Neural crest cell (in vitro differentiated cells): Measurements from ENCODE around the gene MEX3D. TPM values are rescaled to one million over a fixed set of nuclear protein-coding genes. Genes with fewer than 3 reads are reported as not detected.
A peak's percentile ranks its signal among the peaks of the same experiment; 100 is the strongest.

Source experiments
- DNase-seq: peaks from one replicate; pipeline ENCODE4 v3.0.0; 2021; ENCODE audit warnings: low read depth, mixed read lengths, low spot score
- H3K27ac Mint-ChIP-seq: one replicate; pipeline ENCODE4 v1.8.0; 2021; ENCODE audit warnings: mild to moderate bottlenecking, mixed read lengths; ENCODE audit not compliant: unreplicated experiment
- H3K27me3 Mint-ChIP-seq: 2 replicates; pipeline ENCODE4 v1.8.0; 2021; ENCODE audit warnings: low read depth, mild to moderate bottlenecking, mixed read lengths
- H3K36me3 Mint-ChIP-seq: 2 replicates; pipeline ENCODE4 v1.8.0; 2021; ENCODE audit warnings: low read depth, mild to moderate bottlenecking, mixed read lengths
- H3K4me1 Mint-ChIP-seq: 2 replicates; pipeline ENCODE4 v1.8.0; 2021; ENCODE audit warnings: mixed read lengths
- H3K4me3 Mint-ChIP-seq: one replicate; pipeline ENCODE4 v1.8.0; 2021; ENCODE audit warnings: mild to moderate bottlenecking, mixed read lengths
- H3K9me3 Mint-ChIP-seq: 2 replicates; pipeline ENCODE4 v1.8.0; 2021; ENCODE audit warnings: mixed read lengths
- CTCF ChIP-seq: fragments of 200-600 bp; sonication (generic); conservative IDR thresholded peaks from 2 replicates; pipeline ENCODE4 v1.5.0; 2021; ENCODE audit warnings: antibody characterized with exemption, mild to moderate bottlenecking
- total RNA-seq: library from RNA; stranded (reverse); gene quantifications from 2 replicates; pipeline ENCODE4 v1.2.1, GENCODE V29; 2021

Gene MEX3D
- total RNA-seq, 1 donor from 2014 or later: 103 TPM

GRCh38 chr19:1584500-1585242 is 16.5 kb upstream of the MEX3D start:
- no peak overlapping the region for H3K27ac Mint-ChIP-seq
- H3K9me3 Mint-ChIP-seq: no peaks in the 10 kb centered on the region
- H3K36me3 Mint-ChIP-seq: peaks cover 20% of the 10 kb centered on the region
- H3K4me3 Mint-ChIP-seq: no peak overlapping the region
- H3K27me3 Mint-ChIP-seq: no peaks in the 10 kb centered on the region
- TF ChIP-seq CTCF: no peak
- H3K4me1 Mint-ChIP-seq: peaks cover 9% of the 10 kb centered on the region
- no peak for DNase-seq

GRCh38 chr19:1582201-1582600 is 14.1 kb upstream of the MEX3D start:
- no peak for TF ChIP-seq CTCF
- H3K27me3 Mint-ChIP-seq: no peaks in the 10 kb centered on the region

GRCh38 chr19:1580957-1581356 is 12.8 kb upstream of the MEX3D start:
- no peak for DNase-seq
- H3K36me3 Mint-ChIP-seq: peaks cover 14% of the 10 kb centered on the region
- no peak for TF ChIP-seq CTCF
- H3K27me3 Mint-ChIP-seq: no peaks in the 10 kb centered on the region
- no peaks in the 10 kb centered on the region for H3K4me1 Mint-ChIP-seq
- H3K9me3 Mint-ChIP-seq: no peaks in the 10 kb centered on the region
- H3K27ac Mint-ChIP-seq: no peak overlapping the region
- no peak overlapping the region for H3K4me3 Mint-ChIP-seq

More at GRCh38 chr19:1582201-1582600, 14.1 kb upstream of the MEX3D start:
- Mint-ChIP-seq H3K4me1 (no peaks in the 10 kb centered on the region), H3K4me3 (no peak overlapping the region), H3K9me3 (no peaks in the 10 kb centered on the region), H3K36me3 (peaks cover 17% of the 10 kb centered on the region), H3K27ac (no peak overlapping the region)
- DNase-seq: no peak

GRCh38 chr19:1580382-1580781 is 12.3 kb upstream of the MEX3D start:
- no peak overlapping the region for H3K4me3 Mint-ChIP-seq
- no peak for DNase-seq
- no peaks in the 10 kb centered on the region for H3K9me3 Mint-ChIP-seq
- no peaks in the 10 kb centered on the region for H3K27me3 Mint-ChIP-seq
- no peaks in the 10 kb centered on the region for H3K4me1 Mint-ChIP-seq
- H3K36me3 Mint-ChIP-seq: peaks cover 11% of the 10 kb centered on the region
- no peak for TF ChIP-seq CTCF
- H3K27ac Mint-ChIP-seq: no peak overlapping the region

- Mint-ChIP-seq H3K4me1 (no peaks in the 10 kb centered on the region), H3K9me3 (no peaks in the 10 kb centered on the region), H3K27ac (no peak overlapping the region), H3K27me3 (no peaks in the 10 kb centered on the region), H3K36me3 (peaks cover 8% of the 10 kb centered on the region), H3K4me3 (peak overlapping the region; percentile 27)
- no peak for TF ChIP-seq CTCF
- DNase-seq: no peak
These were observed 11.1 kb upstream of the MEX3D start for GRCh38 chr19:1579222-1579621.
